Fibroblast of skin of left biceps (primary cell): ENCODE measurements around the gene ASTN2.

Experiments
- DNase-seq, 2 experiments: peaks; one replicate each; pipeline ENCODE4 v3.0.0-alpha.2; 2013; ENCODE audit warnings: low read depth in 2 of 2

ASTN2 gene

DNA sequence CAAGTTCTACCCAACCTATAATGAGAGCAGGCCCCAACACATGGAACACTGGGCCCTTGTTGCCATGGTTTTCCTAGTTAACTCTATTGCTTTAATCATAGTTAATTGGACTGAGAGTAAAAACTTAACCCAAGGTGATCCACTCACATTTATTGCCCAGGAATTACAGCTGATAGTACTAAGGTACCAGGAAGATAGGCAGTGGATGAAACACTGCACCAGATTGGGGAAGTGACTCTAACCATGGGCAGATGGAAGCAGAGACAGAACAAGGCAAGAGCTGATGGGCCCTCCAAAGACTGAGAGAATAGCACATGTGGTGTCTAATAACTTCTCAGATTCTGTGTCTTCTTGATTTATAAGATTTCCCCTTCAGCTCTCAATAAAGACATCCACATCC, 873.5 kb downstream of the ASTN2 start:
- no peak for DNase-seq

DNA sequence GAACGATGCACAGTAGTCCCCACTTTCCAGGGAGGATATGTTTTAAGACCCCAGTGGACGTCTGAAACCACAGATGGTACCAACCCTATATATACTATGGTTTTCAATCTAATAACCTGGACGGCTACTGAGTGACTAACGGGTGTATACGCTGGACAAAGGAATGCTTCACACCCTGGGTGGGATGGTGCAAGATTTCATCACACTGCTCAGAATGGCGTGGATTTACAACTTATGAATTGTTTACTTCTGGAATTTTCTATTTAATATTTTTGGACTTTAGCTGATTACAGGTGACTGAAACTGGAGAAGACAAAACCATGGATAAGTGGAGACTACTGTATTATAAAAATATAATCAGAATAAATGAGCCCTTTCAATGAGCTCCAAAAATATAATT, 875.3 kb downstream of the ASTN2 start:
- DNase-seq, result no peak

GRCh38 chr9:116525611-116526010, 889.2 kb downstream of the ASTN2 start:
- DNase-seq, result no peak

GRCh38 chr9:116524778-116525470, 889.9 kb downstream of the ASTN2 start:
- no peak for DNase-seq

DNA sequence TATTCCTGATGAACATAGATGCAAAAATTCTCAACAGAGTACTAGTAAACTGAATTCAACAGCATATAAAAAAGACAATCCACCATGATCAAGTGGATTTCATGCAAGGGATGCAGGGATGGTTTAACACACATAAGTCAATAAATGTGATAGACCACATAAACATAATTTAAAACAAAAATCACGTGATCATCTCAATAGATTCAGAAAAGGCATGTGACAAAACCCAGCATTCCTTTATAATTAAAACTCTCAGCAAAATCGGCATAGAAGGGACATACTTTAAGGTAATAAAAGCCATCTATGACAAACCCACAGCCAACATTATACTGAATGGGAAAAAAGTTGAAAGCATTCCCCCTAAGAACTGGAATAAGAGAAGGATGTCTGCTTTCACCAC, 894.6 kb downstream of the ASTN2 start:
- no peak for DNase-seq

DNA sequence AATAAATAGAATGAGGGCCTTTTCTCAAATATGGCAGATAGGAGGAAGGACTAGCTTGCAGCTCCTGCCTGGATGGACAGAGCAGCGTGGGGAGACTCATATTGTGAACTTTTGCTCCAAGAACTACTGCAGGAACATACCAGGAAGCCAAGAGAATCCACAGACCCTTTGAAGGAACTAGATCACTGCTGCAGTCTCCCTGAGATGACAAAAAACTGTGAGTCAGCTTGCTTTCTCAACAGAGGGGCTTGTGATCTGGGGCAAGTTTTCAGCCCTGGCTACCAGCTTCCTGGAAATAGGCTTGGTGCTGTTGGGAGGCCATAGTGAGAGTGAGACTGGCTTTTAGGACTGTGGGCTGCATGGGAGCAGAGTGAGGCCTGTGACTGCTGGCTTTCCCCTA, 898.4 kb downstream of the ASTN2 start:
- DNase-seq, result no peak

- no peak for DNase-seq
Observed at GRCh38 chr9:116515541-116515940, 899.3 kb downstream of the ASTN2 start.

DNA sequence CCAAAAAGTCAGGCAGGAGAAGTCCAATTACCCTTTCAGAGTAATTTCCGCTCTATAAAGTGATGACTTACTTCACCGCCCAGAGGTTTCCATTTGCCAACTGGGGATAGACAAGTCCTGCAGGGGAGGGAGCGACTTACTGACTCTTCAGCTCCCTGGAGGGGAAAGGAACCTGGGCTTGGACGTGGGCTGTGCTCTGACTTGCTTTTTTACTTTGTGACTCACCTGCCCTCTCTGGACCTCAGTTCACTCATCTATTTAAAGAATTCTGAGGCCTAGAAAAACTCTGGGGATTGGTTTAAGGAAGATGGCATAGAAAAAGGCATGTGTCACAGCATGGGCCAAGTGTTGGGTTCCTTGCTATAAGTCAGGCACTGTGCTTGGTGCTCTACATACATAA, 908.2 kb downstream of the ASTN2 start:
- no peak for DNase-seq

DNA sequence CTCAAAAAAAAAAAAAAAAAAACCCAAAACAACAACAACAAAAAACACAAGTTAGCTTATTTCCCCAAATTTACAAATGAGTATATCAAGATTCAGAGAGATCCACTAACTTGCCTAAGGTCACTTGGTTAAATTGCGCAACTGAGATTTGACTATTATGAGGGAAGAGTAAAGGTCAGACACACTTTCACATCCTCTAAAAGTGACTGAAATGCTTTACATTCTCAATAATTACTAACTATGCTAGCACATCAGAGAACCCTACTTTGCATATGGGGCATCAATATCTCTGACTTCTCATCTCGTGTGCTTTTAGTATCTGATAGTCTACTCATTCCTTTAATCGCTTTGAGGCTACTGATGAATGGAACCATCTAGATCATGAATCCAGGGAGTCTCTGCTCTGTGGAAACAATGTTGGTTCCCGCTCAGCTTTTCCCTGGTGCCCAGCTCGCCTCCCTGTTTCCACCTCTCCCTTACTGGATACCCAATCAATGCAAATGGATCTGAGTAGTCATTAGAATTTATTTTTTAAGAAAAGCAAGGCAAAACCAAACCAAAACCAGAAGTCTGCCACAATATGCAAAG, 909.9 kb downstream of the ASTN2 start:
- no peak for DNase-seq

GRCh38 chr9:116504081-116504480, 910.8 kb downstream of the ASTN2 start:
- no peak for DNase-seq

- DNase-seq, result no peak
Observed at GRCh38 chr9:116502746-116503145, 912.1 kb downstream of the ASTN2 start.

DNA sequence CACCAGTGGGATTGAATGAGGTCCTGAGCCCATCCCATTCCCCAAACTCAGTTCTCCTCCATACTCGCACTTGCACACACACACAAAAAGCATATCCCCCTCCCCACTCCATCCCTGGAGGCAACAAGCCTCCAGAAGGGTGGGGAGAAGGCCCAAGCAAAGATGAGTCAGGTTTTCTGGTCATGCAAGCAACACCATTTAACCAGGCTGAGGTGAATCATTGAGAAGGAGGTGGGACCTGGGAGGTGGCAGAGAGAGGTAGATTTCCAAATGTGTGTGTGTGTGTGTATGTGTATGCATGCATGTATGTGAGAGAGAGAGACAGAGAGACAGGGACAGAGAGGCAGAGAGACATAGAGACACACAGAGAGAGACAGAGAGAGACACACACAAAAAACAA, 913.0 kb downstream of the ASTN2 start:
- no peak for DNase-seq

DNA sequence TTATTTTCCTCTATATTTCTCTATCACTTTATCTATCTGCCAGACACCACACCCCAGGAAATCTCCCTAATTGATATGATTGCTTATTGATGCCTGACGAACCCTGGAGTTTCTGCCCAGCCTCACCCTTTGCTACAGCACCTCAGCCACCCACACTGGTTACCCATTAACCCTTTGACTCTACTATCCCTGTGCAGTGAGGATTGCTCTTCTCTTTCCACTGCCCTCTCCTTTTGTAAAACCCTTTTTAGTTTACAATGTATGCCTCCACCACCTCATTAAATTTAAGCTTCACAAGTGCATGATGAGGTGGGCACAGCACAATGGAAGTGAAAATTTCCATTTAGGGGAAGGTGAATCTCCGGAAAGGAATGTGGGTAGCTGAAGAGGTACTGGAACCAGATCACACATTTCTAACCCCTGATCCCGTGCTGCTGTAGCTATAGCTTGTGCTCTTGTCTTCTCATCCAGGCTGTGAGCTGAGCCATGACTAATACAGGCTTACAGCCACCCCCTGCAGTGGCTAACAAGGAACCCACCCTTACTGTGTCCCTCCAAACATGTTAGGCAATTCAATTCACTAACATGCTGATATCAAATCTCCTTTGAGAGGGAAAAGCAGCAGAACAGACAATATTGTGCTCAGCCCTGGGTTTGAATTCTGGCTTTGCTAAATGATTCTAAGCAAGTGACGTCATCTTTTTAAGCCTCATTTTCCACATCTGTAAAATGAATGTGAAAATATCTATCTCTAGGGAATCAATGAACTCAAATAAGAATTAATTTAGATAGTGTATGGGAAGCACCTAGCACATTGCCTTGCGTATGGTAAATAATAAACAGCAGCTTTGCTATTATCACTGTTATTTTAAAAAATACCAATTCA, 914.6 kb downstream of the ASTN2 start:
- DNase-seq, result peak; percentile 33 to 40

GRCh38 chr9:116499434-116499833, 915.4 kb downstream of the ASTN2 start:
- DNase-seq, result no peak

DNA sequence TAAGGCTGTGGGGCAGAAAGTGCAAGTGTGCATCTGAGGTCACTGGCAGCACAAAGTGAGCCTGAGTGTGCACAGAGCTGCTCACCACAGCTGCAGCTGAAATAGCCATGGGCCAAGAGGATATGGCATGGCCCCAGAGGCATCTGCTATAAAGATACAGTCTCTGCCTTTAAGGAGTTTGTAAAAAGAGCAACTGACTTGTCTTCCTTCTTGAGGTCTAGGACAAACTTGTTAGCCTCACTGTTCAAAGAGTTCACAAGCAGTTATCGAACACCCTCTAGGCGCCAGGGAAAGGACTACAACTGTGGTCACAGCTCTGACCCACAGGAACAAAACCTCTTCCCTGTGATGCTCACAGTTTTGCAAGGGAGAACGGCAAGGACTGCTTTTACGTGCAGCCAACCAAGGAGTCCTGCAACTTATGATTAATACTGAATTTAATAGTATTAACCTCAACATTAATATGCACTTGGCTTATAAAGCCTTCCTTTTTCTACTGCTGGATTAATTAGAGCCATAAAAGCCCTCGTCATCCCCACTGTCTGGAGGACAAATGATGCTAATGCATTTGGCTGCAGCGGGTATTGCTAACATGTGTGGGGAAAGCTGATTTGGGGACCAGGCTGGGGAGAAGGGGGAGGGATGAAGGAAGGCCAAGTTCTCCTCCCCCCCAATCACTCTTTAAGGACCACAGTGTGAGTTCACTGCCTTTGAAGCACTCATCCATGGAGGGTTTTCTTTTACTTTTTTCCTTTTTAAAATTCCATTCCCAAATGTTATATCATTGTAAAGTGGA, 917.6 kb downstream of the ASTN2 start:
- no peak for DNase-seq

DNA sequence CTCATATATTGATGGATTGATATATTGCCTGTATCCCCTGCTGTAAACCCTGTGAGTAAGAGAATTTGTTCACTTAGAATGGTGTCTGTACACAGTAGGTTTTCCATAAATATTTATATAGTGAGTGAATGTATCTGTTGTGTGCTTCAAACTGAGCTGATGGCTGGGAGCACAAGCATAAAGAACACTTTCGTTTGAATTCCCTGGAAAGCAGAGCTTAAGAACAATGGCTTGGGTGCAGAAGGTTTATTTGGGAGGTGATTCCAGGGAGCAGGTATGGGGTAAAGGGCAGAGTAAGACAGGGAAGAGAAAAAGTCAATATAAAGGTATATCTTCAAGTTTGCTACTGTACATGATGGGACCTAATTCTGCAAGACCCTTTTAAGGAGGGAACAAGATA, 918.7 kb downstream of the ASTN2 start:
- DNase-seq, result no peak

DNA sequence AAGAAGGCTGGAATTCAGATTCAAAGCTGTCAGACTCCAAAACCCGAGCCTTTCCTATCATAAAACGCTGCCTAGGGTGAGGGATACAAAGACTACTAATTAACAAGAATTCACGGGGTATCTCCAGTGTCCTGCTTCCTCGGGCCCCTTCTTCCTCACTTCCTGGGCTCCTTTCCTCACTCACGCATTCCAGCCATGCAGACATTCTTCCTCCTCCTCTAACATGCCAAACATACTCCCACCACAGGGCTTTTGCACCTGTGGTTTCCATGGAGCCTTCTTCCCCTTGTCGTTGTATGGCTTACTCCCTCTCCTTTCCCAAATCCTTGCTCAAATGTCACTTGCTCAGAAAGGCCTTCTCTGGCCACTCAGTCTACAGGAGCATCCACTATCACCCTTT, 919.1 kb downstream of the ASTN2 start:
- DNase-seq, result no peak

- DNase-seq, result no peak
Observed at GRCh38 chr9:116494815-116495634, 919.8 kb downstream of the ASTN2 start.

DNA sequence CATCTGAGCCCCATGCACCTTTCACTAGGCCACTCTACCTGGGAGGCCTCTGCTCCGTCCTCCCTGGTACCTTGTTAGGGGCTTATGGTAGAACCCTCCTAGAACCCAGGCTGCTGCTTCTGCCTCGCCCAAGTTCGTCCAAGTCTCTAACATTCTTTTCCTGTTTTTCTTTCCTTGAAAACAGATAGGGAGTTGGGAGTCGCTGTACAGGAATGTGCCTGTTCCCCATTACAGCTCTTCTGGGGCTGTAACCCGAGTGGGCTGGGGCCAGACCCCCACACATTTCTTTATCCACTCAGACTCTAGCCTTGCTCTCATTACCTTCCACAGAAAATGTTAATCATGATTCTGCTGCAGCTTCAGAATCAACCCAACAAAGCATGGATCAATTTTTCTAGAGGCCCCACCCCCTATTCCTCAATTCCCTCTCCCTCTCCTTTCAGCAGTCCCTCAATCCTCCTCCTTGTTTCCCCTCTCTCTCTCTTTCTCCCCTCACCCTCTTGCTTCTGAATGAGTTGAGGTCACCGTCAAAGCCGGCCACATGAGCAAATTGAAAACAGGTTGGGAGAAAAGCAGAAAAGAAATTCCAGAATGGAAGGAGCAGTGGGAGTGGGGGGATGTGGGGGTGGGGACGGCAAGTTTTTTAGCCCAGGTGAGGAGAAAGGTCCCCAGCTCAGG, 921.5 kb downstream of the ASTN2 start:
- DNase-seq, result peak; percentile 30 to 36

- DNase-seq, result peak in 1 of 2 experiments; percentile 32
Observed at GRCh38 chr9:116491659-116492058, 923.2 kb downstream of the ASTN2 start.

- no peak for DNase-seq
Observed at GRCh38 chr9:116491219-116491618, 923.6 kb downstream of the ASTN2 start.
